Osteoblast (primary cell): ENCODE measurements around the gene TNFRSF25. TPM values are rescaled to one million over a fixed set of nuclear protein-coding genes. Genes with fewer than 3 reads are reported as not detected.

Source experiments
- DNase-seq: peaks from one replicate; pipeline ENCODE4 v3.0.0; 2011; ENCODE audit warnings: low spot score, mixed read lengths; ENCODE audit not compliant: insufficient read length; ENCODE audit errors: missing footprints
- H2AFZ ChIP-seq: 2 replicates; pipeline ENCODE4 v1.6.0; 2011; ENCODE audit warnings: mild to moderate bottlenecking, low read length
- H3K27ac ChIP-seq: 2 replicates; pipeline ENCODE4 v1.5.1; 2011; ENCODE audit warnings: mild to moderate bottlenecking, low read depth, low read length, moderate library complexity
- H3K27me3 ChIP-seq: 2 replicates; pipeline ENCODE4 v1.6.0; 2012; ENCODE audit warnings: mild to moderate bottlenecking, control low read depth, inconsistent platforms, low read length, moderate library complexity; ENCODE audit not compliant: insufficient read depth
- H3K36me3 ChIP-seq: 2 replicates; pipeline ENCODE4 v1.5.1; 2011; ENCODE audit warnings: mild to moderate bottlenecking, low read length, control low read depth, moderate library complexity; ENCODE audit not compliant: insufficient read depth
- H3K4me1 ChIP-seq: 2 replicates; pipeline ENCODE4 v1.5.1; 2011; ENCODE audit warnings: mild to moderate bottlenecking, low read length, control low read depth, moderate library complexity; ENCODE audit not compliant: insufficient read depth
- H3K4me2 ChIP-seq: 2 replicates; pipeline ENCODE4 v1.6.0; 2011; ENCODE audit warnings: mild to moderate bottlenecking, low read length; ENCODE audit not compliant: insufficient read depth
- H3K4me3 ChIP-seq: fragments of 200-600 bp; sonication (generic); 3 replicates; pipeline ENCODE4 v1.5.1; 2012; ENCODE audit warnings: mild to moderate bottlenecking, low read length, inconsistent platforms; ENCODE audit not compliant: insufficient read depth
- H3K79me2 ChIP-seq: 2 replicates; pipeline ENCODE4 v1.6.0; 2012; ENCODE audit warnings: mild to moderate bottlenecking, low read length, control low read depth, inconsistent platforms; ENCODE audit not compliant: insufficient read depth
- H3K9me3 ChIP-seq: 2 replicates; pipeline ENCODE4 v1.5.1; 2011; ENCODE audit warnings: low read depth, low read length, control low read depth
- H4K20me1 ChIP-seq: 2 replicates; pipeline ENCODE4 v1.6.0; 2012; ENCODE audit warnings: mild to moderate bottlenecking, low read length, control low read depth; ENCODE audit not compliant: insufficient read depth
- total RNA-seq: library from RNA; depleted of rRNA; stranded (reverse); fragments of >200 nt; gene quantifications from 2 replicates; pipeline ENCODE4 v1.2.3, GENCODE V29; 2012
- TF ChIP-seq, protein P1 (sequence below): IDR thresholded peaks from 2 replicates; pipeline ENCODE4 v1.5.1; 2011; ENCODE audit warnings: mild to moderate bottlenecking, low read depth, low read length, moderate library complexity; ENCODE audit errors: extremely low read depth

Gene TNFRSF25
- total RNA-seq, 1 donor = 3.3 TPM

DNA sequence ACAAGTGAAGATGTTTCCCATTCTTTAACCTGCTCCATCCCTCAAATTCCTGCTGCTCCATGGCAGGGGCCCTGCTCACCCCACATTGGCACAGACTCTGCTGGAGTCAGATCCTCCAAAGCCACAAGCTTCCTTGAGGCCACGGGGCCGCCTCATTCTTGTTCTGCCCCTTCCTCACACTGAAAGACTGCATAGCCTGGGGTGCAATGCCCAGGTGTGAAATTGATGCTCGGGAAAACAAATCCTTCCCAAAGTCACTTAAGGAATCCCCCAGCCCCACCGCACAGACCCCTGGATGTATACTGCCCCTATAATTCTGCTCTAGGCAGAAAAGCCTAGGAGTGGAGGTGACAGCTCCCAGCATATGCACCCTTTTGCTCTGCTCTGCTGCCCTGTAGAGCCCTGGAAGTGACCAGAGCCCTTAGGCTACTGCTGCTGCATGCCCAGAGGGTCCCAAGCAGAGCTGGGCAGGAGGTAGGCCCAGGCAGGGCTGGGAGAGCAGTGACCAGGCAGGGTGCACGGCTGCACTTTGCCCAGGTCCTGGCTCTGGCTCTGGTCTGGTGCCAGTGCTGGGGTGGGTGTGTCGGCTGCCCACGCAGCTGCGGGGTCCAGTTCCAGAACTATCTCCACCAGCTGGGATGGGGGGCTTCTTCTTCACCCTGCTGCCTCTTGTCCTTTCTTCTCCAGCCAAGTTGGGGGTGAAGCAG is 47.9 kb downstream of the TNFRSF25 start:
- DNase-seq = peak; percentile 91
- peaks cover under 1% of the 10 kb centered on the region for H4K20me1 ChIP-seq
- peaks cover 12% of the 10 kb centered on the region for H3K4me1 ChIP-seq
- H3K36me3 ChIP-seq = no peaks in the 10 kb centered on the region
- H3K9me3 ChIP-seq = no peaks in the 10 kb centered on the region
- no peak overlapping the region for H3K4me3 ChIP-seq
- H3K27me3 ChIP-seq = peaks cover 86% of the 10 kb centered on the region
- no peaks in the 10 kb centered on the region for H3K79me2 ChIP-seq
- TF ChIP-seq, protein P1, sequence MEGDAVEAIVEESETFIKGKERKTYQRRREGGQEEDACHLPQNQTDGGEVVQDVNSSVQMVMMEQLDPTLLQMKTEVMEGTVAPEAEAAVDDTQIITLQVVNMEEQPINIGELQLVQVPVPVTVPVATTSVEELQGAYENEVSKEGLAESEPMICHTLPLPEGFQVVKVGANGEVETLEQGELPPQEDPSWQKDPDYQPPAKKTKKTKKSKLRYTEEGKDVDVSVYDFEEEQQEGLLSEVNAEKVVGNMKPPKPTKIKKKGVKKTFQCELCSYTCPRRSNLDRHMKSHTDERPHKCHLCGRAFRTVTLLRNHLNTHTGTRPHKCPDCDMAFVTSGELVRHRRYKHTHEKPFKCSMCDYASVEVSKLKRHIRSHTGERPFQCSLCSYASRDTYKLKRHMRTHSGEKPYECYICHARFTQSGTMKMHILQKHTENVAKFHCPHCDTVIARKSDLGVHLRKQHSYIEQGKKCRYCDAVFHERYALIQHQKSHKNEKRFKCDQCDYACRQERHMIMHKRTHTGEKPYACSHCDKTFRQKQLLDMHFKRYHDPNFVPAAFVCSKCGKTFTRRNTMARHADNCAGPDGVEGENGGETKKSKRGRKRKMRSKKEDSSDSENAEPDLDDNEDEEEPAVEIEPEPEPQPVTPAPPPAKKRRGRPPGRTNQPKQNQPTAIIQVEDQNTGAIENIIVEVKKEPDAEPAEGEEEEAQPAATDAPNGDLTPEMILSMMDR = no peak
- H3K27ac ChIP-seq = no peak overlapping the region
- no peak overlapping the region for H2AFZ ChIP-seq
- H3K4me2 ChIP-seq = no peak overlapping the region

DNA sequence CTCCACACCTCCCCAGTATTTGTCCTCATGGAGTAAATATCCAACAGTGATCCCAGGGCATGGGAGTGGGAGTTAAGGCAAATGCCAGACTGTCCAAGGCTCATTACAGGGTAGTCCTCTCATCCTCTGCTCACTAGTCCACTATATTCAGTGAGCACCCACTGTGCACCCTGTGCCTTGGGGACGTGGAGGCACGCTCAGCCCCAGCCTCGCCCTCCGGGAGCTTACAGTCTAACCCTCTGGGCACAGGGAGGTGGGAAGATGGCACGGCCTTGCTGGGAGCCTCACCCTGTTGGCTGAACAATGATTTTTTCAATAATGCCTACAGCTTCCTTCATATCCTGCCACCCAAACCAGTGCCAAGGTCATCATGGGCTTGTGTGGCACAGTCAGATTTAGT is 49.1 kb downstream of the TNFRSF25 start:
- Histone ChIP-seq H2AFZ (no peak overlapping the region), H4K20me1 (no peaks in the 10 kb centered on the region), H3K27me3 (peaks cover 85% of the 10 kb centered on the region), H3K79me2 (no peaks in the 10 kb centered on the region), H3K36me3 (no peaks in the 10 kb centered on the region), H3K4me2 (no peak overlapping the region), H3K4me1 (peaks cover 6% of the 10 kb centered on the region), H3K4me3 (no peak overlapping the region), H3K9me3 (no peaks in the 10 kb centered on the region), H3K27ac (no peak overlapping the region)
- DNase-seq = peak; percentile 80
- TF ChIP-seq, protein P1 = no peak

DNA sequence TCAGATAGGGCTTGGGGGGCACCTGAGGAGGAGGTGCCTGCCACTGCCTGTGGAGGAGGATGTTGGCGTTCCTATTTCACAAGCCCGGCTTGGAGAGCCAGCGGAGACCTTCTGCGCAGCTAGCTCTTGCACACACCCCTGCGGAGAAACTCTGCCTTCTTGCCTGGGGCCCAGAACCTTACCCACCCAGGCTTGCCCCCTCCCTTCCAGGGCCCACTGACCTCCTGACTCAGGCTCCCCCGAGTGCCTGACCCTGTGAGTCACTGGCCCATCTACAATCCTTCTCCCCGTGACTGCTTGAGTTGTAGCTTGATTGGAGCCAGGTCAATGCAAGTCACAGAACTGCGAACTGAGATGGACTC is 49.7 kb downstream of the TNFRSF25 start:
- H2AFZ ChIP-seq = no peak overlapping the region
- H4K20me1 ChIP-seq = no peaks in the 10 kb centered on the region
- peak; percentile 49 for DNase-seq
- H3K36me3 ChIP-seq = no peaks in the 10 kb centered on the region
- H3K9me3 ChIP-seq = no peaks in the 10 kb centered on the region
- H3K4me2 ChIP-seq = no peak overlapping the region
- H3K27me3 ChIP-seq = peaks cover 81% of the 10 kb centered on the region
- no peaks in the 10 kb centered on the region for H3K79me2 ChIP-seq
- peaks cover 6% of the 10 kb centered on the region for H3K4me1 ChIP-seq
- TF ChIP-seq, protein P1 = no peak
- H3K27ac ChIP-seq = no peak overlapping the region
- no peak overlapping the region for H3K4me3 ChIP-seq

DNA sequence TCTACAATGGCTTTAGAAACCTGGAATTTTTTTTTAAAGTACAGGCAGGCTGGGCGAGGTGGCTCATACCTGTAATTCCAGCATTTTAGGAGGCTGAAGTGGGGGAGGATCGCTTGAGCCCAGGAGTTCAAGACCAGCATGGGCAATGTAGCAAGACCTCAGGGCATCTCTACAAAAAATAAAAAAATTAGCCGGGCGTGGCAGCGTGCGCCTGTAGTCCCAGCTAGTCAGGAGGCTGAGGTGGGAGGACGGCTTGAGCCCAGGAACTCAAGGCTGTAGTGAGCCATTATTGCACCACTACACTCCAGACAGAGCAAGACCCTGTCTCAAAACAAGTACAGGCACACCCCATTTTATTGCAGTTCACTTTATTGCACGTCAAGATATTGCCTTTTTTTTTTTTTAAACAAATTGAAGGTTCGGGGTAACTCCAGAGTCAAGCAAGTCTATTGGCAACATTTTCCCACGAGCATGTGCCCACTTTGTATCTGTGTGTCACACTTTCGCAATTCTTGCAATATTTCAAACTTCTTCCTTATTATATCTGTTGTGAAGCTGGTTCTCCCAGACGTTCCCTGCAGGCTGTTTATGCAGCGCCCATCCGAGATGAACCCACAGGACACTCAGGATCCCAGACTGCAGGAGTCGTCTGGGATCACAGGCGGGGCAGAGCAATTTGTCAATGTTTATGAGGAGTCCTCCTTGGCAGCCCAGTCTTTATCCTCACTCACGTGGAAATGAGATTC is 50.9 kb downstream of the TNFRSF25 start:
- Histone ChIP-seq H3K4me2 (peak overlapping the region; percentile 42), H3K27ac (no peak overlapping the region), H2AFZ (peak overlapping the region; percentile 76), H3K9me3 (no peaks in the 10 kb centered on the region), H3K4me1 (peaks cover 6% of the 10 kb centered on the region), H4K20me1 (no peaks in the 10 kb centered on the region), H3K36me3 (no peaks in the 10 kb centered on the region), H3K4me3 (no peak overlapping the region), H3K27me3 (peaks cover 76% of the 10 kb centered on the region), H3K79me2 (no peaks in the 10 kb centered on the region)
- TF ChIP-seq, protein P1 = no peak
- no peak for DNase-seq
